IPS-20b (cell line): ENCODE data around the gene TAF11.
"Not testable (repeated sequence)": the region's sequence is repeated elsewhere in the genome, so short reads cannot be mapped to it uniquely, and the experiment has no call there.

Experiments
- H3K27ac ChIP-seq: one replicate; pipeline ENCODE4 v1.5.1; 2013; ENCODE audit warnings: low read length
- H3K27me3 ChIP-seq: 2 replicates; pipeline ENCODE4 v1.6.1; 2013; ENCODE audit warnings: mild to moderate bottlenecking, low read length, inconsistent platforms; ENCODE audit not compliant: insufficient read depth
- H3K36me3 ChIP-seq: 2 replicates; pipeline ENCODE4 v1.6.1; 2013; ENCODE audit warnings: low read depth, mild to moderate bottlenecking, inconsistent platforms, low read length, moderate library complexity; ENCODE audit not compliant: insufficient read depth
- H3K4me1 ChIP-seq: 2 replicates; pipeline ENCODE4 v1.6.1; 2013; ENCODE audit warnings: mild to moderate bottlenecking, control low read depth, inconsistent platforms, low read length, moderate library complexity; ENCODE audit not compliant: insufficient read depth
- H3K4me3 ChIP-seq: 2 replicates; pipeline ENCODE4 v1.5.1; 2013; ENCODE audit warnings: mild to moderate bottlenecking, low read length, inconsistent platforms
- H3K9ac ChIP-seq: 2 replicates; pipeline ENCODE4 v1.6.1; 2013; ENCODE audit warnings: low read depth, mild to moderate bottlenecking, inconsistent platforms, low read length, moderate library complexity
- H3K9me3 ChIP-seq: 2 replicates; pipeline ENCODE4 v1.6.1; 2013; ENCODE audit warnings: mild to moderate bottlenecking, low read depth, low read length, inconsistent platforms; ENCODE audit not compliant: insufficient read depth

TAF11 gene

GRCh38 chr6:34858681-34859080 is 29.2 kb downstream of the TAF11 start:
- Histone ChIP-seq H3K4me1 (no peaks in the 10 kb centered on the region), H3K36me3 (peaks cover 63% of the 10 kb centered on the region), H3K4me3 (no peak overlapping the region), H3K9ac (no peak overlapping the region), H3K9me3 (no peaks in the 10 kb centered on the region), H3K27ac (no peak overlapping the region), H3K27me3 (no peaks in the 10 kb centered on the region)

DNA sequence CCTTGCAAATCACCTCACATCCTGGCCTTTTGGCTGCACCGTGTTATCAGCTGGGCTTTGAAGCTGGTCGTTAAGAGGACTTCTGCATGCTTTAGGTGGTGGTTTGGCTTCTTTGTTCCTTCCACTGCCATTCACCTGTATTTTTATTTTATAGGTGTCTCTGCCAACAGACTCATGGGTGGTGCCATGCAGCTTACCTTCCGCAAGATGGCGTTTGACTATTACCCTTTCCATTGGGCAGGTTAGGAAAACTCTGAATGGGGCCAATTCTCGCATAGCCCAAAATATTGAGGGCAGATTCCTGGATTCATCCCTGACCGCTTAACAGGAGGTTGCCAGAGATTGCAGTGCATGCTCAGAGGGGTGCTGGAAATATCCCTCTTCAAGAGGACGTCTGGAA is 32.4 kb downstream of the TAF11 start:
- Histone ChIP-seq H3K9me3 (no peaks in the 10 kb centered on the region), H3K36me3 (peaks cover 48% of the 10 kb centered on the region), H3K4me1 (peaks cover 3% of the 10 kb centered on the region; the same call in 1 of the 2 replicates), H3K9ac (no peak overlapping the region), H3K27me3 (no peaks in the 10 kb centered on the region), H3K4me3 (no peak overlapping the region), H3K27ac (no peak overlapping the region)

DNA sequence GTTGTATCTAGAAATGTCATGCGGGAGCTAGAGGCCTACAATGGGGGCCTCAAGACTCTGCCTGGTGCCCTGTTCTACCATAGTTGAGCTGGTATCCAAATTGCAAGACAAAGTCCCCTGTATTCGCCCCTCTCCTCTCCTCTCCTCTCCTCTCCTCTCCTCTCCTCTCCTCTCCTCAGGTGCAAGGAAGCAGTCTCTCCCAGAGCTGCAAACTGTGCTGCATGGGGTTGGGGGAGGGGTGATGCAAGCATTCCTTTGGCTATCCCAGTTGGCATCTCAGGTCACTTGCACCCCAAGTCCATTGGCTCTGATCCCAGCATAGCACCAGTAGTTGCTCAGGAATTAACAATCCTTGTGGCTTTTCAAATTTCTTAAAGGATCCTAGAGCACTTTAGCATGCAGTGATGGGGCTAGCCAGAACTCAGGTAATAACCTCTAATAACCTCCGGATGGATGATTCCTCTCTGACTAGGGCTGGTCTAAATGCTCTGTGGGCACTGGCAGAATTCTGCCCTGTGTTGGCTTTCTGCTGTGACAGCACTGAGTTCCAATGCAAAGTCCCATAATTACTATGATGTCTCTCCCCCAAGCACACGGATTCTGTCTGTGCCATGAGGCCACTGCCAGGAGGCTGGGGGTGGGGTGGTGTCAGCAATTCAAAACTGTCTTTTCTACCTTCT is 35.3 kb downstream of the TAF11 start:
- Histone ChIP-seq H3K36me3 (peaks cover 20% of the 10 kb centered on the region), H3K9ac (no peak overlapping the region), H3K9me3 (no peaks in the 10 kb centered on the region), H3K27me3 (no peaks in the 10 kb centered on the region), H3K4me1 (peaks cover 3% of the 10 kb centered on the region; the same call in 1 of the 2 replicates), H3K27ac (no peak overlapping the region), H3K4me3 (no peak overlapping the region)

GRCh38 chr6:34851361-34851760 is 36.5 kb downstream of the TAF11 start:
- Histone ChIP-seq H3K9me3 (no peaks in the 10 kb centered on the region), H3K27me3 (no peaks in the 10 kb centered on the region), H3K36me3 (peaks cover 8% of the 10 kb centered on the region), H3K27ac (no peak overlapping the region), H3K4me1 (peaks cover 3% of the 10 kb centered on the region; the same call in 1 of the 2 replicates), H3K9ac (no peak overlapping the region), H3K4me3 (no peak overlapping the region)

DNA sequence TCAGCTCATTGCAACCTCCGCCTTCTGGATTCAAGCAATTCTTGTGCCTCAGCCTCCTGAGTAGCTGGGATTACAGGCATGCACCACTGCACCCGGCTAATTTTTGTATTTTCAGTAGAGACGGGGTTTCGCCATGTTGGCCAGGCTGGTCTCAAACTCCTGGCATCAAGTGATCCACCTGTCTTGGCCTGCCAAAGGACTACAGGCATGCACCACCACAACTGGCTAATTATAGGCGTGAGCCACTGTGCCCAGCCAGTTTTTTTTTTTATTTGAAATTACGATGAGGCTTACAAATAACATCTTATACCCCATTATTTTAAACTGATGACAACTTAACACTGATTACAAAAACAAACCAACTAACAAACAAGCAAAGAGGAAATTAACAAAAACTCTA is 38.8 kb downstream of the TAF11 start:
- not testable (repeated sequence) for H3K9me3 ChIP-seq, H3K36me3 ChIP-seq, H3K27me3 ChIP-seq, H3K4me1 ChIP-seq, H3K9ac ChIP-seq, H3K4me3 ChIP-seq, H3K27ac ChIP-seq

DNA sequence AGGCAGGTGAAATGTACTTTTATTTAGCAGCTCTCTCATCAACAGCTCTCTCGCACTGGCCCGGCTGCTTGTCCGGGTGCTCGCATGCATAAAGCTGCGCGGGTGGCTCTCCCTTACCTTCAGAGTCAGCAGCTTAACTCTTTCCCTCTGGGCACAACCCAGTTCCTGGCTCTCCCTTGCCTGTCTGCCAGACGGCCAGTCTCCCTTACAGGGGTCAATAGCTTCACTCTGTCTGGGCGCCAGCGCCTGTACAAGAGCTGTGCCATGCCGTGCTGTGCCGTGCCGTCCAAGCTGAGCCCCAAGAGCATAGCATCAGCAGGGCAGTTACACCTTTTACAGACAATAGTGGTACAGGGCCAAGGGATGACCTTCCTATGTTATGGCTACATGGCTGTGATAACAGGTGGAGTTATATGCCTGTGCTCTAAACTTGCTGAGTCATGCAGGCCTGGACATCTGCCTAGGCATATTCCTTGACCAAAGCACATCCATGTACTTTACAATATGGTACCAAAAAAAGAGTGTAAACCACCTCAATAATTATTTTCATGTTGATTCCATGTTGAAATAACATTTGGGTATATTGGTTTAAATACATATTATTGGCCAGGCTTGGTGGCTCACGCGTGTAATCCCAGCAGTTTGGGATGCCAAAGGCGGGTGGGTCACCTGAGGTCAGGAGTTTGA is 48.0 kb downstream of the TAF11 start:
- Histone ChIP-seq H3K9ac (no peak overlapping the region), H3K36me3 (peaks cover 31% of the 10 kb centered on the region), H3K4me3 (no peak overlapping the region), H3K27me3 (no peaks in the 10 kb centered on the region), H3K4me1 (no peaks in the 10 kb centered on the region), H3K27ac (no peak overlapping the region), H3K9me3 (no peaks in the 10 kb centered on the region)

DNA sequence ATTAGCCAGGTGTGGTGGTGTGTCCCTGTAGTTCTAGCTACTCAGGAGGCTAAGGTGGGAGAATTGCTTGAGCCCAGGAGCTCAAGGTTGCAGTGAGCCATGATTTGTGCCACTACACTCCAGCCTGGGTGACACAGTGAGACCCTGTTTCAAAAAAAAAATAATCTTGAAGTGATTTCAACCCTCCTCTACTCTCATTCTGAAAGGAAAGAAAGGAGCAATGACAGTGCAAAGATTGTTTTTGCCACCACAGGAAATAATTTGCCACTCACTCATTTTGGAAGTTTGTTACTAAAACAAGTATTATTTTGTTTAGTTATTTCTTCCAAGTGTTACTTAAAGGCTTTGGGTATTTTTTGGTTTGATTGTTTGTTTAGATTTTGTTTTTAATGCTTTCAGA is 50.3 kb downstream of the TAF11 start:
- Histone ChIP-seq H3K27me3 (no peaks in the 10 kb centered on the region), H3K4me3 (no peak overlapping the region), H3K9ac (no peak overlapping the region), H3K36me3 (peaks cover 40% of the 10 kb centered on the region), H3K27ac (no peak overlapping the region), H3K4me1 (no peaks in the 10 kb centered on the region), H3K9me3 (no peaks in the 10 kb centered on the region)

GRCh38 chr6:34836451-34836850 is 51.4 kb downstream of the TAF11 start:
- Histone ChIP-seq H3K27ac (no peak overlapping the region), H3K36me3 (peaks cover 36% of the 10 kb centered on the region), H3K27me3 (no peaks in the 10 kb centered on the region), H3K9me3 (no peaks in the 10 kb centered on the region), H3K9ac (no peak overlapping the region), H3K4me1 (no peaks in the 10 kb centered on the region), H3K4me3 (no peak overlapping the region)

DNA sequence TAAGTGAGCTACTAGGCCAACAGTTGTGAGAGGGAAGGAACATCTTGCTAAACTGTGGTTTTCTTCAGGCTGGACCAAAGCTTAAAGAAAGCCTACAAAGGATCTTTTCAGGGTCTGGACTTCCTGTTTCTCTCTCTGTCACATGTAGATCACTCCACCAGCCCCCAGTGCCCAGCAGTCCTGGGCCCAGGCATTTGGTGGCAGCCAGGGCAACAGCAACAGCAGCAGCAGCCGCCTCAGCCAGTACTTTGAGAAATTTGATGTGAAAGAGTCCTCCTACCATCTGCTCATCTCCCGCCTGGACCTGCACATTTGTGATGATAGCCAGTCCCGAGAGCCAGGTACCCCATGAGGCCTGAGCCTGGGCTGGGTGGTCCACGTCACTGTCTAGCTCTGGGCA is 51.8 kb downstream of the TAF11 start:
- H3K4me1 ChIP-seq: no peaks in the 10 kb centered on the region
- no peaks in the 10 kb centered on the region for H3K27me3 ChIP-seq
- no peaks in the 10 kb centered on the region for H3K9me3 ChIP-seq
- no peak overlapping the region for H3K9ac ChIP-seq
- H3K27ac ChIP-seq: no peak overlapping the region
- no peak overlapping the region for H3K4me3 ChIP-seq
- H3K36me3 ChIP-seq: peaks cover 36% of the 10 kb centered on the region

DNA sequence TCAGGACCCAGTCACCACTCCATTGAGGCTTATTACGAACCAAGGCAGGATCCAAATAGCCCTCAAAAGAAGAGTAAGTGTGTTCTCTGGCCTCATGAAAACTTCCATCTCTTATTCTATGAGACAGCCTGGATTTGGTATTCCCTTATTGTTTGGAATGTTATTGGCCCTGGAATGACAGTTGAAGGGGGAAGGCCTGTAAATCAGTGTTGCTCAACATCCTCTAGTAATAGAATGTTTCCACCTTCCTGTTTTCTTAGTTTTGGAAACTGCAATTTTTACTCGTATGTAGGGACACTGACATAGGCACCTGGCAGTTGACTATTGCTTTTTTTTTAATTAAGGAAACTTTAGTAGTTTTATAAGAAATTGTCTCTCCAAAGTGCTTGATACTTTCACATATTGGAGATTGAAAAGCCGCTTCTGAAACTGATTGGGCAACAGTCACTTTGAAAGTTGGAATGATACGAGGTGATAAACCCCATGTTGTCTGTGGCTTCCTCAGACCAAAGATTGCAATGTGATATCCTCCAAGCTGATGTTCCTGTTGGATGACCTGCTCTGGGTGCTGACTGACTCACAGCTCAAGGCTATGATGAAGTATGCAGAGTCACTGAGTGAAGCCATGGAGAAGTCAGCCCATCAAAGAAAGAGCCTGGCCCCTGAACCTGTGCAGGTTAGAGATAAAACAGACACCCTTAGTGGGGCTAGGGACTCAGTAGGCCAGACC is 52.9 kb downstream of the TAF11 start:
- Histone ChIP-seq H3K9me3 (no peaks in the 10 kb centered on the region), H3K9ac (no peak overlapping the region), H3K27ac (no peak overlapping the region), H3K4me3 (no peak overlapping the region), H3K4me1 (no peaks in the 10 kb centered on the region), H3K27me3 (no peaks in the 10 kb centered on the region), H3K36me3 (peaks cover 36% of the 10 kb centered on the region)

DNA sequence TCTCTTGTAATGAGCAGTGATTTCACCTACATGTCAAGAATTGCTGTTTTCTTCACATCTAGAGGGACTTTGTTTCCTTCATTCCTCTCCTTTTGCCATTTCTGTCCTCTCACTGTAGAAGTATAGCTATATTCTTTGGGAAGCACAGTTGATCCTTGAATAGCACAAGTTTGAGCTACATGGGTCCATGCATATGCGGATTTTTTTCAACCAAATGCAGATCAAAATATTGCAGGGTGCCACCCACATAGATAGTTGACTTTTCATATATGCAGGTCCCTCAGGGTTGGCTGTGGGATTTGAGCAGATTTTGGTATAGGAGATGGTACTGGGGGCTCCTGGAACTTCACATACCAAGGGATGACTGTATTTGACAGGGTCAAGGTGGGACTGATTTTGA is 54.9 kb downstream of the TAF11 start:
- H3K9me3 ChIP-seq: no peaks in the 10 kb centered on the region
- peak overlapping the region; percentile 32 for H3K27ac ChIP-seq
- no peaks in the 10 kb centered on the region for H3K27me3 ChIP-seq
- peaks cover 40% of the 10 kb centered on the region for H3K36me3 ChIP-seq
- no peak overlapping the region for H3K9ac ChIP-seq
- H3K4me3 ChIP-seq: no peak overlapping the region
- no peaks in the 10 kb centered on the region for H3K4me1 ChIP-seq

GRCh38 chr6:34829137-34829536 is 58.7 kb downstream of the TAF11 start:
- Histone ChIP-seq H3K27ac (no peak overlapping the region), H3K9me3 (no peaks in the 10 kb centered on the region), H3K9ac (no peak overlapping the region), H3K4me3 (no peak overlapping the region), H3K4me1 (no peaks in the 10 kb centered on the region), H3K36me3 (peaks cover 41% of the 10 kb centered on the region), H3K27me3 (no peaks in the 10 kb centered on the region)
